ENCODE measurements around the gene COL4A2. TPM values are rescaled to one million over a fixed set of nuclear protein-coding genes. Genes with fewer than 3 reads are reported as not detected.

Gene COL4A2
- total and polyA plus RNA-seq, 11 donors = 92.4 to 377 (median 166) TPM

DNA sequence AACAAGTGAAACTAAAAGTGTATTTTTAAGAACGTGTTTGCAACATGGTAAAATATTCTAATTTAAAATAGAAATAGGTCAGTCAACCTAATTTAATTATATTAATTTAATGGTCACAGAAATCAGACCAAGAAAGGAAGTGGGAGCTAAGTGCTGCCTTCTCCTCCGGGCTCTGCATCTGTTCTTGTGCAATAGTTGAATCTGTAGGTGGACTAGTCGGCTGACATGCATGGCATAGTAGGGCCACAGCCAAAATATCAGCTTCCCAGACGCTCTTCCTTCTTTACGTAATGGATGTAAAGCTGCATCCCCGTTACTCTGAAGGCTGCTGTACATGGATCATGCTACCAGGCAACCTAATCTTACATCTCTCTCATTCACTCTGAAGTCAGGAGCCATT lies 47.4 kb upstream of the COL4A2 start:
- Histone ChIP-seq H3K27me3 (no peaks in the 10 kb centered on the region), H3K9me3 (no peaks in the 10 kb centered on the region), H3K4me1 (peaks cover 0 to 83% (median 58%) of the 10 kb centered on the region in 12 donors), H3K27ac (peak overlapping the region in 9 of 12 donors; percentile 2 to 64 (median 24)), H3K4me3 (no peak overlapping the region), H3K36me3 (peaks cover 0 to 2% (median 0%) of the 10 kb centered on the region in 9 donors)
- no peak for TF ChIP-seq POLR2A (IDR thresholded peaks at IDR 0.05)
- TF ChIP-seq, protein P1, sequence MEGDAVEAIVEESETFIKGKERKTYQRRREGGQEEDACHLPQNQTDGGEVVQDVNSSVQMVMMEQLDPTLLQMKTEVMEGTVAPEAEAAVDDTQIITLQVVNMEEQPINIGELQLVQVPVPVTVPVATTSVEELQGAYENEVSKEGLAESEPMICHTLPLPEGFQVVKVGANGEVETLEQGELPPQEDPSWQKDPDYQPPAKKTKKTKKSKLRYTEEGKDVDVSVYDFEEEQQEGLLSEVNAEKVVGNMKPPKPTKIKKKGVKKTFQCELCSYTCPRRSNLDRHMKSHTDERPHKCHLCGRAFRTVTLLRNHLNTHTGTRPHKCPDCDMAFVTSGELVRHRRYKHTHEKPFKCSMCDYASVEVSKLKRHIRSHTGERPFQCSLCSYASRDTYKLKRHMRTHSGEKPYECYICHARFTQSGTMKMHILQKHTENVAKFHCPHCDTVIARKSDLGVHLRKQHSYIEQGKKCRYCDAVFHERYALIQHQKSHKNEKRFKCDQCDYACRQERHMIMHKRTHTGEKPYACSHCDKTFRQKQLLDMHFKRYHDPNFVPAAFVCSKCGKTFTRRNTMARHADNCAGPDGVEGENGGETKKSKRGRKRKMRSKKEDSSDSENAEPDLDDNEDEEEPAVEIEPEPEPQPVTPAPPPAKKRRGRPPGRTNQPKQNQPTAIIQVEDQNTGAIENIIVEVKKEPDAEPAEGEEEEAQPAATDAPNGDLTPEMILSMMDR (IDR thresholded peaks at IDR 0.05) = no peak
- DNase-seq = no peak
- intact Hi-C loops (cut with DNase I) = loop anchor here in 1 of 10 donors (5.0 kb wide), 1 partner anchor 38 kb away; no protein-coding TSS in a partner anchor
- ATAC-seq = no peak
- WGBS, 4 donors = 65 to 72% (median 71%) methylated on average over 6 of the region's 6 CpGs

DNA sequence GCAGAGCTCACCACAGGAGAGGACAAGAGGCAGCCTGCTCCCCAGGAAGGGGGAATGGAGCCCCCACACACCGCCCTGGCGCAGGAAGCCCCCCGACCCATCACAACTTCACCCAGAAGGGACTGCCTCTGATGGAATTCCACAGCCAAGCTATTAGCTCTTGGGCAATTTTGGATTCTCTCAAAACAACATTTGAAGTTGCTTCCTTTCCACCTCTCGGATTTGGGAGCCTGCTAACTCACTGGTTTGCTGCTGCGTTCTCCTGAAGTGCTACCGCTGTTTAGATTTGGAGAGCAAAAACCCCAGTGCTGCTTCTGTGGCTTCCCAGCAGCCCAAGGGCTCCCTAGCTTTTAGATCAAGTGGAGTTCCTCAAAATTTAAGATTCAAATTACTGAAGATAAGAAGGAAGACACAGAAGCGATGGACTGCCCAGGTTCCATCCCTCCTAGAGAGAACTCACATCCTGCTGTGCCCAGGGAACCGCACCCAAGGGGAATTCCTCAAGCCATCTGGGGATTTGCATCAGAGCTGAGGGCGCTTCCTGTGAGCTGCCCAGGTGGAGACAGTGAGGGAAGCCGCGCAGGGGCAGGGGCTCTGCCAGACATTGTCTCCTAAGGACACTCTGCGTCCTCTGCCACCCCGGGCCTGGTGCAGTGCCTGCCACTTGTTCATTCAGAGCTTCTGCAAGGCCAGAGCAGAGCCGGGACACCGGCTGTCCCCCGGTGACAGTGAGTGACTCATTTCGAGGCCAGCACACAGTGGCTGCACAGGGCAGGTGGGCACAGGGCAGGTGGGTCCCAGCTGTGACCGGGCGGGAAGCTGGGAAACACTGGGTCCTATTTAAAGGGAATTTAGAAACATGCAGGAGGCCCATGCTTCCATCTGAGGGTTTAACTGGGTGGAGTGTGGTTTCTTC lies 45.7 kb upstream of the COL4A2 start:
- H3K9me3 ChIP-seq = no peaks in the 10 kb centered on the region
- ATAC-seq (no peak), DNase-seq (peak in 1 of 5 donors; percentile 18)
- 69 to 77% (median 73%) methylated on average over 17 to 19 of the region's 19 CpGs for WGBS, 4 donors
- TF ChIP-seq POLR2A (IDR thresholded peaks at IDR 0.05) = no peak
- TF ChIP-seq, protein P1 (IDR thresholded peaks at IDR 0.05) = no peak
- no peaks in the 10 kb centered on the region for H3K36me3 ChIP-seq
- intact Hi-C loops (cut with DNase I) = loop anchor here in 1 of 10 donors (5.0 kb wide), 1 partner anchor 36 kb away; no protein-coding TSS in a partner anchor
- peak overlapping the region in 11 of 12 donors; percentile 57 to 80 (median 66) for H3K27ac ChIP-seq
- peaks cover 0 to 91% (median 72%) of the 10 kb centered on the region in 12 donors for H3K4me1 ChIP-seq
- no peak overlapping the region for H3K4me3 ChIP-seq
- H3K27me3 ChIP-seq = no peaks in the 10 kb centered on the region

DNA sequence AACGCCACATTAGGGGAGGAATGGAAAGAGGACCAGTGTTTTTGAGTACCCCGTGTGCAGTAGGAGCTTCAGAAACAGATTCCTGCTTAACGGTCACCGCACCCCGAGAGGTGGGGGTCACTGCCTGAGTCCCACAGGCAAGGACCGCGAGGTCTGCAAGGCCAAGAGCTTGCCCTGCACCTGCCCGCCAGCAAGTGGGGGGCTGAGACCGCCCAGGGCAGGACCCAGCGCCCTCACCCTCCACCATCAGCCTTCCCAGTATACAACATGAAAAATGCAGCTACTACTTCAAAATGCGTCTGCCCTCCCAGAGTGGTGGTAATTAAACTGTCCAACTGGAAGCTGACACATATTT lies 45.0 kb upstream of the COL4A2 start:
- intact Hi-C loops (cut with DNase I) = loop anchor here in 1 of 10 donors (5.0 kb wide), 1 partner anchor 35 kb away; no protein-coding TSS in a partner anchor
- TF ChIP-seq POLR2A (IDR thresholded peaks at IDR 0.05) = no peak
- TF ChIP-seq, protein P1 (IDR thresholded peaks at IDR 0.05) = no peak
- Histone ChIP-seq H3K27me3 (no peaks in the 10 kb centered on the region), H3K36me3 (no peaks in the 10 kb centered on the region), H3K27ac (peak overlapping the region; percentile 55 to 80 (median 64)), H3K9me3 (no peaks in the 10 kb centered on the region), H3K4me1 (peaks cover 2 to 93% (median 76%) of the 10 kb centered on the region in 12 donors), H3K4me3 (no peak overlapping the region)
- WGBS, 4 donors = 67 to 80% (median 76%) methylated on average over 11 of the region's 11 CpGs
- peak in 2 of 5 donors; percentile 3 to 9 for DNase-seq
- ATAC-seq = no peak
